NCI-H2196 (cell line): ENCODE measurements around the gene UBR2.
"Not testable (repeated sequence)": the region's sequence is repeated elsewhere in the genome, so short reads cannot be mapped to it uniquely, and the experiment has no call there.

Experiments
- DNase-seq: peaks from one replicate; lab custom pipeline; 2025; ENCODE audit not compliant: unreplicated experiment; lab: John Stamatoyannopoulos, UW

The UBR2 gene

GRCh38 chr6:42555477-42556457 lies 8.1 kb upstream of the UBR2 start:
- DNase-seq = peak; percentile 86

GRCh38 chr6:42556462-42556861 lies 7.4 kb upstream of the UBR2 start:
- no peak for DNase-seq

- not testable (repeated sequence) for DNase-seq
These were observed 4.6 kb upstream of the UBR2 start for GRCh38 chr6:42559276-42559675.

GRCh38 chr6:42561986-42562385 lies 1.8 kb upstream of the UBR2 start:
- DNase-seq = no peak

- DNase-seq = no peak
These were observed 932 bp upstream of the UBR2 start for GRCh38 chr6:42562788-42563405.

- DNase-seq = no peak
These were observed 637 bp downstream of the UBR2 start for GRCh38 chr6:42564506-42564825.

- DNase-seq = no peak
These were observed 2.2 kb downstream of the UBR2 start for GRCh38 chr6:42565823-42566613.

GRCh38 chr6:42566614-42567208 lies 2.9 kb downstream of the UBR2 start:
- no peak for DNase-seq

- DNase-seq = not testable (repeated sequence)
These were observed 3.4 kb downstream of the UBR2 start for GRCh38 chr6:42567237-42567636.

- no peak for DNase-seq
These were observed 5.5 kb downstream of the UBR2 start for GRCh38 chr6:42569102-42570028.

- DNase-seq = no peak
These were observed 7.9 kb downstream of the UBR2 start for GRCh38 chr6:42571611-42572342.

- DNase-seq = no peak
These were observed 8.7 kb downstream of the UBR2 start for GRCh38 chr6:42572523-42572922.

- not testable (repeated sequence) for DNase-seq
These were observed 12.7 kb downstream of the UBR2 start for GRCh38 chr6:42576538-42576937.

- no peak for DNase-seq
These were observed 34.5 kb downstream of the UBR2 start for GRCh38 chr6:42598300-42598699.

- no peak for DNase-seq
These were observed 35.7 kb downstream of the UBR2 start for GRCh38 chr6:42599558-42599957.

GRCh38 chr6:42604150-42604549 lies 40.3 kb downstream of the UBR2 start:
- no peak for DNase-seq

GRCh38 chr6:42604699-42605098 lies 40.9 kb downstream of the UBR2 start:
- not testable (repeated sequence) for DNase-seq

- no peak for DNase-seq
These were observed 46.6 kb downstream of the UBR2 start for GRCh38 chr6:42610416-42610815.

- no peak for DNase-seq
These were observed 51.7 kb downstream of the UBR2 start for GRCh38 chr6:42615518-42615917.
